Measurements from ENCODE around the gene CSNK1D. TPM values are rescaled to one million over a fixed set of nuclear protein-coding genes. Genes with fewer than 3 reads are reported as not detected.
A peak's percentile ranks its signal among the peaks of the same experiment; 100 is the strongest.

CSNK1D gene
- total RNA-seq, 1 experiment from 2014 or later: 234 TPM

DNA sequence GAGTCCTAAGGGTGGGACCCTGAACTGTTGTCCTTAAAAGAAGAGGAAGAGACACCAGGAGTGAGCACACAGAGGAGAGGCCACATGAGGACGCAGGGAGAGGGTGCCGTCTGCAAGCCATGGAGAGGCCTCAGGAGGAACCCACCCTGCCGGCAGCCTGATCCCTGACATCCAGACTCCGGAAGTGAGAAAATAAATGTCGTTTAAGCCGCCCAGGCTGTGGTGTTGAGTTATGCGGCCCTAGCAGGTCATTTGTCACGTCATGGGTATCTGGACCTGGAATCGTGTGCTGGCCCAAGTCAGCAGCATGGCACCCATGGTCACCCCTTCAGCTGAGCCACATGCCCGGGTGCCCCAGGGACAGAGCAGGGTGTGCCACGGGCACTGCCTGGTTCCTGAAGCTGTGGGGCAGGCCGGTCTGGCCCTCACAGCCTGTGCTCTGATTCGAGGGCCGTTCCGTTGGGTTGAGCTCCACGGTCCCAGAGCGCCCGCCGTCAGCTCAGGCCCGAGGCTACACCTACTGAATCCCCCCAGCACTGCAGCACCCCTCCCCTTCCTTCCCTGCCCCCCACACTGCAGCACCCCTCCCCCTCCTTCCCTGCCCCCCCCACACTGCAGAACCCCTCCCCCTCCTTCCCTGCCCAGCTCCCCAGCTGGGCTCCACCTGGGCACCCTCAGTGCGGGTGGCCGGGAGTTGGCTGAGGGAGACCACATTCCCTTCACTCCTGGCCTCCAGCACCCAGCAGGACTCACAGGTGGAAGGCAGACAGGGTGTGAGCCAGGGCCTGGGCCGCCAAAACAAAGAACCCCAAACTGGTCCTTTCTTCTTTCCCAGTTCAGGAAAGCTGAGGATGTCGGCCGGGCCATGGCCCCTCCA, 58.2 kb downstream of the CSNK1D start:
- ChIA-PET POLR2A (no interaction called here), CTCF (no interaction called here)
- Histone ChIP-seq H3K27ac (ENCODE audit: low read length) (peak overlapping the region; percentile 90), H3K4me3 (ENCODE audit: low read depth in 2 of 2, low read length in 2 of 2) (no peak overlapping the region), H3K27me3 (ENCODE audit: control insufficient read depth, insufficient read depth, low read length) (no peaks in the 10 kb centered on the region), H3K9me3 (ENCODE audit: control insufficient read depth, insufficient read depth, low read depth, low read length) (no peaks in the 10 kb centered on the region), H3K4me1 (ENCODE audit: control insufficient read depth, insufficient read depth, low read length) (peaks cover 47% of the 10 kb centered on the region), H3K36me3 (ENCODE audit: control insufficient read depth, insufficient read depth, low read length) (no peaks in the 10 kb centered on the region; the same call in 1 of the 2 replicates)
- TF ChIP-seq TCF7L2 (IDR thresholded peaks at IDR 0.05; ENCODE audit: low read depth, low read length) (no peak), POLR2AphosphoS5 (IDR thresholded peaks at IDR 0.05; ENCODE audit: low read depth, low read length) (no peak), CTCF (IDR thresholded peaks at IDR 0.05) (no peak), SIN3A (IDR thresholded peaks at IDR 0.05; ENCODE audit: borderline replicate concordance, insufficient read depth, low read depth, low read length) (no peak)
- TF ChIP-seq, protein P1, sequence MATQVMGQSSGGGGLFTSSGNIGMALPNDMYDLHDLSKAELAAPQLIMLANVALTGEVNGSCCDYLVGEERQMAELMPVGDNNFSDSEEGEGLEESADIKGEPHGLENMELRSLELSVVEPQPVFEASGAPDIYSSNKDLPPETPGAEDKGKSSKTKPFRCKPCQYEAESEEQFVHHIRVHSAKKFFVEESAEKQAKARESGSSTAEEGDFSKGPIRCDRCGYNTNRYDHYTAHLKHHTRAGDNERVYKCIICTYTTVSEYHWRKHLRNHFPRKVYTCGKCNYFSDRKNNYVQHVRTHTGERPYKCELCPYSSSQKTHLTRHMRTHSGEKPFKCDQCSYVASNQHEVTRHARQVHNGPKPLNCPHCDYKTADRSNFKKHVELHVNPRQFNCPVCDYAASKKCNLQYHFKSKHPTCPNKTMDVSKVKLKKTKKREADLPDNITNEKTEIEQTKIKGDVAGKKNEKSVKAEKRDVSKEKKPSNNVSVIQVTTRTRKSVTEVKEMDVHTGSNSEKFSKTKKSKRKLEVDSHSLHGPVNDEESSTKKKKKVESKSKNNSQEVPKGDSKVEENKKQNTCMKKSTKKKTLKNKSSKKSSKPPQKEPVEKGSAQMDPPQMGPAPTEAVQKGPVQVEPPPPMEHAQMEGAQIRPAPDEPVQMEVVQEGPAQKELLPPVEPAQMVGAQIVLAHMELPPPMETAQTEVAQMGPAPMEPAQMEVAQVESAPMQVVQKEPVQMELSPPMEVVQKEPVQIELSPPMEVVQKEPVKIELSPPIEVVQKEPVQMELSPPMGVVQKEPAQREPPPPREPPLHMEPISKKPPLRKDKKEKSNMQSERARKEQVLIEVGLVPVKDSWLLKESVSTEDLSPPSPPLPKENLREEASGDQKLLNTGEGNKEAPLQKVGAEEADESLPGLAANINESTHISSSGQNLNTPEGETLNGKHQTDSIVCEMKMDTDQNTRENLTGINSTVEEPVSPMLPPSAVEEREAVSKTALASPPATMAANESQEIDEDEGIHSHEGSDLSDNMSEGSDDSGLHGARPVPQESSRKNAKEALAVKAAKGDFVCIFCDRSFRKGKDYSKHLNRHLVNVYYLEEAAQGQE (IDR thresholded peaks at IDR 0.05; ENCODE audit: insufficient read depth in 1 of 2, low read depth in 2 of 2, low read length in 1 of 2): no peak
- DNase-seq (ENCODE audit: low read depth, low spot score): no peak
- intact Hi-C loops (cut with micrococcal nuclease; ENCODE audit: unreplicated experiment) (no loop called here), in situ Hi-C loops (cut with HindIII; ENCODE audit: low pct_unique_long_range_greater_than_20kb, low sequenced_read_pairs) (no loop called here)
- ATAC-seq: no peak
- BruUV-seq (replicated peaks): no TSS peak

DNA sequence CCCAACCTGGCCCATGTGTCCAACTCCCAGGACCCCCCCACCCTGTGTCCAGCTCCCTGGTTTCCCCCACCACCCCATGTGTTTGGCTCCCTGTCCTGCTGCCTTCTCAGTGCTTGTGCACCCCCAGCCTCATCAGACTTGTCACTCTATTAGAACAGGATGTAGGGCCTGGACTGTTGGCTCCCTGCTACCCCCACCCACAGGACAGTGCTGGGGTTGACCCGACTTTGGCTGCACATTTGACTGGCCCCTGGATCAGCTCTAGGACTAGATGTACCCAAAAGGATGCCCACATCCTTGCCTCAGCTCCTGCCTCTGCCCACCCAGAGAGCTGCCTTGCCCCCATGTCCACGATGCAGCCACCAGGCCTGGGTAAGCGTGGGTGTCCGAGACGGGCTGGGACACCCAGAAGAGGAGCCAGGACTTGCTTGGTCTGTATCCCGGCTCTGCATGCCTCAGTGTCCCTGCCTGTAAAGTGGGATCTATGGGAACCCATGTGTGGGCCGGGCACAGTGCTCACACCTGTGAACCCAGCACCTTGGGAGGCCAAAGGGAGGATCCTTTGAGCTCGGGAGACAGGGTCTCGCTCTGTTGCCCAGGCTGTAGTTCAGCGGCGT, 59.4 kb downstream of the CSNK1D start:
- in situ Hi-C loops (cut with HindIII; ENCODE audit: low pct_unique_long_range_greater_than_20kb, low sequenced_read_pairs): no loop called here
- Histone ChIP-seq H3K27ac (ENCODE audit: low read length) (peak overlapping the region; percentile 90), H3K36me3 (ENCODE audit: control insufficient read depth, insufficient read depth, low read length) (no peaks in the 10 kb centered on the region; the same call in 1 of the 2 replicates), H3K4me3 (ENCODE audit: low read depth in 2 of 2, low read length in 2 of 2) (no peak overlapping the region), H3K4me1 (ENCODE audit: control insufficient read depth, insufficient read depth, low read length) (peaks cover 47% of the 10 kb centered on the region), H3K27me3 (ENCODE audit: control insufficient read depth, insufficient read depth, low read length) (no peaks in the 10 kb centered on the region), H3K9me3 (ENCODE audit: control insufficient read depth, insufficient read depth, low read depth, low read length) (no peaks in the 10 kb centered on the region)
- intact Hi-C loops (cut with micrococcal nuclease; ENCODE audit: unreplicated experiment): no loop called here
- DNase-seq (ENCODE audit: low read depth, low spot score): no peak
- BruUV-seq (replicated peaks): no TSS peak
- peak; percentile 3; the same call in 1 of the 2 replicates for ATAC-seq
- ChIA-PET CTCF (no interaction called here), POLR2A (interaction anchor here (0.5 kb wide), 1 partner anchor 10 kb away, joined by 5 read pairs; no protein-coding TSS in a partner anchor)
- TF ChIP-seq TCF7L2 (IDR thresholded peaks at IDR 0.05; ENCODE audit: low read depth, low read length) (no peak), CTCF (IDR thresholded peaks at IDR 0.05) (no peak), SIN3A (IDR thresholded peaks at IDR 0.05; ENCODE audit: borderline replicate concordance, insufficient read depth, low read depth, low read length) (no peak), POLR2AphosphoS5 (IDR thresholded peaks at IDR 0.05; ENCODE audit: low read depth, low read length) (no peak)
- TF ChIP-seq, protein P1 (IDR thresholded peaks at IDR 0.05; ENCODE audit: insufficient read depth in 1 of 2, low read depth in 2 of 2, low read length in 1 of 2): no peak

Data from Panc1 (cell line).